Measurements from ENCODE around the gene KIR2DL3.
"Not testable (repeated sequence)": the region's sequence is repeated elsewhere in the genome, so short reads cannot be mapped to it uniquely, and the experiment has no call there.

Gene KIR2DL3

DNA sequence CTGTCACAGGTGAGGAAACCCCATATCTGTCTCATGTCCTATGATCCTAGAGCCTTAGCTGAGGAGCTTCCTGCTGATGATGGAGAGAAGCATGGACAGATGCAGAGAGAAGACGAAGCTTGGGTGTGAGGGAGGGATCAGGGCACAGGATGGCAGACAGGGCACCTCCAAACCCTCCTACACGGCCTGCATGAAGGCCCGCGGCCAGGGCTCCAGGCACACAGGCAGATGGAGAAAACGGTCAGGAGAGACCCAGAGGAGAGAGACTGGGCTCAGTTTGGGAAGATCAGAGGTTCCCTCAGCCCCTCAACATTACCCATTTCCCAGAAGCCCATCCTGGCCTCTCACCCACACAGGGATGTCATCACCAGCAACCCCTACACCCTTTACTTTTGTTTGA is 5.8 kb downstream of the KIR2DL3 start:
- not testable (repeated sequence) for DNase-seq

DNA sequence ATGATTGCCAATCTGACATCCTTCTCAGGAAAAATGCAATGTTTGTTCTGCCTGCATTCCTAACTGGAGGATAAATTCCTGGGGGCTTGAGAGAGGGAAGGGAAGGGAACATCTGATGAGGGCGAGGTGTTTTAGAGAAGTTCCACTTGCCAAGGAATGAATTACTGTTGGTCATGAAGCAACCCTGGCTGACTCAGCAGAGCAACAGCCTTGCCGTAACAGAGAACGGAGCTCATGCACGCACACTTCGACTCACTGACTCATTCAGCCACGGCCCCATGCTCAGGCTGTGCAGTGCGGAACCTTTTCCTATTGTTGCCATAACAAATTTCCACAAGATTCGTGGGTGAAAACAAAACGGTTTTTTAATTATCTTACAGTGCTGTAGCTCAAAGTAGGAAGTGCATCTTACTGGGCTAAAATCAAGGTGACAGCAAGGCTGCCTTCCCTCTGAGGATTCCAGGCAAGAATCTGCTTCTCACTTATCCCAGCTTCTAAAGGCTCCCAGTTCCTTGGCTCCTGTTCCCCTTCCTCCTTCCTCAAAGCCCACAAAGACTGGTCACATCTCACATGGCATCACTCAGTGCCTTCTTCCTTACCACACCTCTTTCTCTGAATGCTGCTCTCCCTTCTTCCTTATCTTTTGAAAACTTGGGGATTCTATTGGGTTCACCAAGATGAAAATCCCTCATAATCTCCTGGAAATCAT is 9.5 kb downstream of the KIR2DL3 start:
- peak; percentile 12 for DNase-seq

DNA sequence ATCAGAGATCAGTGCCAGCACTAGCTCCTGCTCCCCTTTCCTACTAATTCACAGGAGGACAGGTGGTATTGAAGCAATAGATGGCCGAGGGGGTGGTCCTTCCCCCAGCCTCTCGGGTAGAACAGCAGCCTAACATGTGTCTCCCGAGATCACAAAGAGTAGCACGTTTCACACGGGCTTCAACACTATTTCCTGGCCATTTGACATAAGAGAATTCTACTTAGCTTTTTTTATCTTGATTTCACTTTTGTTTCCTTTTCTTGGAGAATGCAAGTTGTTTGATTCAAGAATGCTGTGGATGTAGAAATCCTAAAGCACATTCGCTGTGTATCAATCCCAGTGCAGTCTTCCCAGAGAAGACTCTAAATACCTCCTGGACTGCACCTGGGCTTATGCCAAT is 12.0 kb downstream of the KIR2DL3 start:
- not testable (repeated sequence) for DNase-seq

DNA sequence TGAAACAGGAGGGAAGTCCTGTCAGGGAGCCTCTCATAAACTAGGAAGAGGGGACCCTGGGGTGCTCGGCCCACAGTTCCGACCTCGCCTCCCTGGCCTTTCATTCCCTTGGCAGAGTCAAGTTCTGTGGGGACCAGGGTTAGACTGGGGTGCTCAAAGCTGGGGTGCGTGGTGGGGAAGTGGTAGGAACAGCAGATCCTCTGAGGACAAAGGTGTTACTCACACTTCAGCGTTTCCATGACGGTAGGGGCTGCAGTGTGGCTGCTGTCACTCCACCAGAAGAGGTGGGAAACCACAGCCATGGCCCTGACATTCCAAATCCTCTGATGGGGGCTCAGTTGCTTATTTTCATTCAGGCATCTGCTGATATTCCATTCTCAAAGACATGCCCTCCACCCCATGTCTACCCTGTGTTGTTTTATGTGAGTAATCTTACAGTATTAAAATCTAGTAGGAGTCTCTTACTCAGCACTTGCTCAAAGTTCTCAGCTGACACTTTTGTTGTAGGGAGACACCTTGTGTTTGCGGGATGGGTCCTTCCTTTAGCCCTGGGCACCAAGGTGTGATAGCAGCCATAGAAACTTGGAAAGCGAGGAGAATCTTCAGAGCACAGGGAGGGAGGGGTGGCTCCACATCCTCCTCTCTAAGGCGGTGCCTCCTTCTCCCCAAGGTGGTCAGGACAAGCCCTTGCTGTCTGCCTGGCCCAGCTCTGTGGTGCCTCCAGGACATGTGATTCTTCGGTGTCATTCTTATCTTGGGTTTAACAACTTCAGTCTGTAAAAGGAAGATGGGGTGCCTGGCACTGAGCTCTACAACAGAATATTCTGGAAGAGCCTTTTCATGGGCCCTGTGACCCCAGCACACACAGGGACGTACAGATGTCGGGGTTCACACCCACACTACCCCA is 18.1 kb downstream of the KIR2DL3 start:
- DNase-seq, result not testable (repeated sequence)

DNA sequence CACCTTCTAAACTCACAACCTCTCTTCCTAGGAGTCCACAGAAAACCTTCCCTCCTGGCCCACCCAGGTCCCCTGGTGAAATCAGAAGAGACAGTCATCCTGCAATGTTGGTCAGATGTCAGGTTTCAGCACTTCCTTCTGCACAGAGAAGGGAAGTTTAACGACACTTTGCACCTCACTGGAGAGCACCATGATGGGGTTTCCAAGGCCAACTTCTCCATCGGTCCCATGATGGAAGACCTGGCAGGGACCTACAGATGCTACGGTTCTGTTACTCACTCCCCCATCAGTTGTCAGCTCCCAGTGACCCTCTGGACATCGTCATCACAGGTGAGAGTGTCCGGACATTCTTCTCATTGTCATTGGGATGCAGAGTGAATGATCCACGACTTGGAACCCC is 20.3 kb downstream of the KIR2DL3 start:
- DNase-seq, result not testable (repeated sequence)

DNA sequence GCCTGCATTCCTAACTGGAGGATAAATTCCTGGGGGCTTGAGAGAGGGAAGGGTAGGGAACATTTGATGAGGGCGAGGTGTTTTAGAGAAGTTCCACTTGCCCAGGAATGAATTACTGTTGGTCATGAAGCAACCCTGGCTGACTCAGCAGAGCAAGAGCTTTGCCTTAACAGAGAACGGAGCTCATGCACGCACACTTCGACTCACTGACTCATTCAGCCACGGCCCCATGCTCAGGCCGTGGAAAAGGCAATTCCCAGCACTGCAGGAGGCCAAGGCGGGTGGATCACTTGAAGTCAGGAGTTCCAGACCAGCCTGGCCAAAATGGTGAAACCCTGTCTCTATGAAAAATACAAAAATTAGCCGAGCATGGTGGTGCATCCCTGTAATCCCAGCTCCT is 25.9 kb downstream of the KIR2DL3 start:
- DNase-seq, result not testable (repeated sequence)

DNA sequence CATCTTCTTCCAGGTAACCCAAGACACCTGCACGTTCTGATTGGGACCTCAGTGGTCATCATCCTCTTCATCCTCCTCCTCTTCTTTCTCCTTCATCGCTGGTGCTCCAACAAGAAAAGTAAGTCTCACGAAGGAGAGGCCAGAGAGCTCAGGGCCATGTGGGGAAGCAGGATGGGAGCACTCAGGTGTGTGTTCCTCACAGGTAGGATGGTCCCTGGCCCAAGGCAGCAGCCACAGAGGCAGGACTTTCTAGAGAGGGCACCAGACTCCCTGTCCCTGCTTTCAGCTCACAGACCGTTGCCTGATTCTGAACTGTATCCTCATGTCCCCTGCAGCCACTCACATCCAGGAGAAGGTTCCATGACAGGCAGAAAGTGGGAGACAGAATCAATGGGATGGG is 28.2 kb downstream of the KIR2DL3 start:
- DNase-seq, result not testable (repeated sequence)

DNA sequence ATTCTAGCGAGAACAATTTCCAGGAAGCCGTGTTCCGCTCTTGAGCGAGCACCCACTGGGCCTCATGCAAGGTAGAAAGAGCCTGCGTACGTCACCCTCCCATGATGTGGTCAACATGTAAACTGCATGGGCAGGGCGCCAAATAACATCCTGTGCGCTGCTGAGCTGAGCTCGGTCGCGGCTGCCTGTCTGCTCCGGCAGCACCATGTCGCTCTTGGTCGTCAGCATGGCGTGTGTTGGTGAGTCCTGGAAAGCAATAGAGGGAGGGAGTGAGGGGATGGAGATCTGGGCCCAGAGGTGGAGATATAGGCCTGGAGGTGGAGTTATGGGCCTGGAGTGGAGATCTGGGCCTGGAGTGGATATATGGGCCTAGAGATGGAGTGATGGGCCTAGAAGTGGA is 31.3 kb downstream of the KIR2DL3 start, which contains the start of gene KIR2DL1:
TSS of gene KIR2DL1 (plus strand) at position 148 of the 400 bp plus-strand sequence. CDS start at position 206, 58 bp downstream.
- DNase-seq, result not testable (repeated sequence)

DNA sequence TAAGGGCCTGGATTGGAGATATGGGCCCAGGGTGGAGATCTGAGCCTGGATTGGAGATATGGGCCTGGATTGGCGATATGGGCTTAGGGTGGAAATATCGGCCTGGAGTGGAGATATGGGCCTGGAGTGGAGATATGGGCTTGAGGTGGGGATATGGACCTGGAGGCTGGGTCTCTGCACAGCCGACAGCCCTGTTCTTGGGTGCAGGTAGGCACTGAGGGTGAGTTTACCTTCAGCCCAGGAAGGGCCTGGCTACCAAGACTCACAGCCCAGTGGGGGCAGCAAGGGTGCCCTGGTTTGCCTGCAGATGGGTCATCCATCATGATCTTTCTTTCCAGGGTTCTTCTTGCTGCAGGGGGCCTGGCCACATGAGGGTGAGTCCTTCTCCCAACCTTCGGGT is 32.2 kb downstream of the KIR2DL3 start:
- not testable (repeated sequence) for DNase-seq

DNA sequence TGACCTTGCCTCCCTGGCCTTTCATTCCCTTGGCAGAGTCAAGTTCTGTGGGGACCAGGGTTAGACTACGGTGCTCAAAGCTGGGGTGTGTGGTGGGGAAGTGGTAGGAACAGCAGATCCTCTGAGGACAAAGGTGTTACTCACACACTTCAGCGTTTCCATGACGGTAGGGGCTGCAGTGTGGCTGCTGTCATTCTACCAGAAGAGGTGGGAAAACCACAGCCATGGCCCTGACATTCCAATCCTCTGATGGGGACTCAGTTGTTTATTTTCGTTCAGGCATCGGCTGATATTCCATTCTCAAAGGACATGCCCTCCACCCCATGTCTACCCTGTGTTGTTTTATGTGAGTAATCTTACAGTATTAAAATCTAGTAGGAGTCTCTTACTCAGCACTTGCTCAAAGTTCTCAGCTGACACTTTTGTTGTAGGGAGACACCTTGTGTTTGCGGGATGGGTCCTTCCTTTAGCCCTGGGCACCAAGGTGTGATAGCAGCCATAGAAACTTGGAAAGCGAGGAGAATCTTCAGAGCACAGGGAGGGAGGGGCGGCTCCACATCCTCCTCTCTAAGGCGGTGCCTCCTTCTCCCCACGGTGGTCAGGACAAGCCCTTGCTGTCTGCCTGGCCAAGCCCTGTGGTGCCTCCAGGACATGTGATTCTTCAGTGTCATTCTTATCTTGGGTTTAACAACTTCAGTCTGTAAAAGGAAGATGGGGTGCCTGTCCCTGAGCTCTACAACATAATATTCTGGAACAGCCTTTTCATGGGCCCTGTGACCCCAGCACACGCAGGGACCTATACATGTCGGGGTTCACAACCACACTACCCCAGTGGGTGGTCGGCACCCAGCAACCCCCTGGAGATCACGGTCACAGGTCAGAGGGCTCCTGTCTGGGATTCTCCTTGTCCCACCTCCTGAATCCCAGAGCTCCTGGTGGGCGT is 33.0 kb downstream of the KIR2DL3 start:
- not testable (repeated sequence) for DNase-seq

DNA sequence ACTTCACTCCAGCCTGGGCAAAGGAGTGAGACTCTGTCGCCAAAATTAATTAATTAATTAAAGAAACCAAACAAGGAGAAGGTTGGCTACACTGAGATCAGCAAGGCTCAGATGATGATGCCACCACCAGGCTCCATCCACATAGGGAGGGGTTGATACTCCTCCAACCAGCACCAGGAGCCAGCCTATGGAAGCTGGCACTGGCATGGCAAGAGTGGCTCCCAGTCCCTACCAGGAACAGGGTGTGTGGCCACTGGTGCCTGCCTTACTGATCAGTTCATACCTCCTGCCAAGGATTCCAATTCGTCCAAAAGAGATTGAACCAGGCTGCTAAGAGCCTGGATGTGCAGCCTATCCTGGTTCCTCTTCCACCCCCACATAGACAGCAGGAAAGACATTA is 34.4 kb downstream of the KIR2DL3 start:
- DNase-seq, result not testable (repeated sequence)

DNA sequence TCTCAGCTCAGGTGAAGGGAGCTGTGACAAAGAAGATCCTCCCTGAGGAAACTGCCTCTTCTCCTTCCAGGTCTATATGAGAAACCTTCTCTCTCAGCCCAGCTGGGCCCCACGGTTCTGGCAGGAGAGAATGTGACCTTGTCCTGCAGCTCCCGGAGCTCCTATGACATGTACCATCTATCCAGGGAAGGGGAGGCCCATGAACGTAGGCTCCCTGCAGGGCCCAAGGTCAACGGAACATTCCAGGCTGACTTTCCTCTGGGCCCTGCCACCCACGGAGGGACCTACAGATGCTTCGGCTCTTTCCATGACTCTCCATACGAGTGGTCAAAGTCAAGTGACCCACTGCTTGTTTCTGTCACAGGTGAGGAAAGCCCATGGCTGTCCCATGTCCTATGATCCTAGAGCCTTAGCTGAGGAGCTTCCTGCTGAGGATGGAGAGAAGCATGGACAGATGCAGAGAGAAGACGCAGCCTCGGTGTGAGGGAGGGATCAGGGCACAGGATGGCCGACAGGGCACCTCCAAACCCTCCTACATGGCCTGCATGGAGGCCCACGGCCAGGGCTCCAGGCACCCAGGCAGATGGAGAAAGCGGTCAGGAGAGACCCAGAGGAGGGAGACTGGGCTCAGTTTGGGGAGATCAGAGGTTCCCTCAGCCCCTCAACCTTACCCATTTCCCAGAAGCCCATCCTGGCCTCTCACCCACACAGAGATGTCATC is 36.9 kb downstream of the KIR2DL3 start:
- not testable (repeated sequence) for DNase-seq

DNA sequence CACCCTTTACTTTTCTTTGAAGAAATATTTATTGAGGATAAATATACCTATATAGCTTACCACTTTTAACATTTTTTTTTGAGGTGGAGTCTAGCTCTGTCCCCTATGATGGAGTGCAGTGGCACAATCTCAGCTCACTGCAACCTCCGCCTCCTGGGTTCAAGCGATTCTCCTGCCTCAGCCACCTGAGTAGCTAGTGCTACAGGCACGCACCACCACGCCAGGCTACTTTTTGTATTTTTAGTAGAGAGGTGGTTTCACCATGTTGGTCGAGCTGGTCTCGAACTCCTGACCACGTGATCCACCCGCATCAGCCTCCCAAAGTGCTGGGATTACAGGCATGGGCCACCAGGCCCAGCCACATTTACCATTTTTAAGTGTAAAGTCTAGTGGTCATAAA is 37.5 kb downstream of the KIR2DL3 start:
- DNase-seq, result not testable (repeated sequence)

DNA sequence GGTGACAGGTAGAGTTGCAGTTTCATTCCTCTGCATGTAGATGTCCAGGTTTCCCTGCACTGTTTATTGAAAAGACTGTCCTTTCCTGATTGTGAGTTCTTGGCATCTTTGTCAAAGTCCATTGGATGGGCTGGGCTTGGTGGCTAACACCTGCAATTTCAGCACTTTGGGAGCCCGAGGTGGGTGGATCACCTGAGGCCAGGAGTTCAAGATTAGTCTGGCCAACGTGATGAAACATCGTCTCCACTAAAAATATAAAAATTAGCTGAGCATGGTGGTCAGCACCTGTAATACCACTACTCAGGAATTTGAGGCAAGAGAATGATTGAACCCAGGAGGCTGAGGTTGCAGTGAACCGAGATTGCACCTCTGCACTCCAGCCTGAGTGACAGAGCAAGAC is 39.5 kb downstream of the KIR2DL3 start:
- not testable (repeated sequence) for DNase-seq

DNA sequence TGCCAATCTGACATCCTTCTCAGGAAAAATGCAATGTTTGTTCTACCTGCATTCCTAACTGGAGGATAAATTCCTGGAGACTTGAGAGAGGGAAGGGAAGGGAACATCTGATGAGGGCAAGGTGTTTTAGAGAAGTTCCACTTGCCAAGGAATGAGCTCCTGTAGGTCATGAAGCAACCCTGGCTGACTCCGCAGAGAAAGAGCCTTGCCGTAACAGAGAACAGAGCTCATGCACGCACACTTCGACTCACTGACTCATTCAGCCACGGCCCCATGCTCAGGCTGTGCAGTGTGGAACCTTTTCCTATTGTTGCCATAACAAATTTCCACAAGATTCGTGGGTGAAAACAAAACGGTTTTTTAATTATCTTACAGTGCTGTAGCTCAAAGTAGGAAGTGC is 40.6 kb downstream of the KIR2DL3 start:
- not testable (repeated sequence) for DNase-seq

DNA sequence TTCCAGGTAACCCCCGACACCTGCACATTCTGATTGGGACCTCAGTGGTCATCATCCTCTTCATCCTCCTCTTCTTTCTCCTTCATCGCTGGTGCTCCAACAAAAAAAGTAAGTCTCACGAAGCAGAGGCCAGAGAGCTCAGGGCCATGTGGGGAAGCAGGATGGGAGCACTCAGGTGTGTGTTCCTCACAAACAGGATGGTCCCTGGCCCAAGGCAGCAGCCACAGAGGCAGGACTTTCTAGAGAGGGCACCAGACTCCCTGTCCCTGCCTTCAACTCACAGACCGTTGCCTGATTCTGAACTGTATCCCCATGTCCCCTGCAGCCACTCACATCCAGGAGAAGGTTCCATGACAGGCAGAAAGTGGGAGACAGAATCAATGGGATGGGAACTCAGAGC is 44.6 kb downstream of the KIR2DL3 start:
- DNase-seq, result not testable (repeated sequence)

DNA sequence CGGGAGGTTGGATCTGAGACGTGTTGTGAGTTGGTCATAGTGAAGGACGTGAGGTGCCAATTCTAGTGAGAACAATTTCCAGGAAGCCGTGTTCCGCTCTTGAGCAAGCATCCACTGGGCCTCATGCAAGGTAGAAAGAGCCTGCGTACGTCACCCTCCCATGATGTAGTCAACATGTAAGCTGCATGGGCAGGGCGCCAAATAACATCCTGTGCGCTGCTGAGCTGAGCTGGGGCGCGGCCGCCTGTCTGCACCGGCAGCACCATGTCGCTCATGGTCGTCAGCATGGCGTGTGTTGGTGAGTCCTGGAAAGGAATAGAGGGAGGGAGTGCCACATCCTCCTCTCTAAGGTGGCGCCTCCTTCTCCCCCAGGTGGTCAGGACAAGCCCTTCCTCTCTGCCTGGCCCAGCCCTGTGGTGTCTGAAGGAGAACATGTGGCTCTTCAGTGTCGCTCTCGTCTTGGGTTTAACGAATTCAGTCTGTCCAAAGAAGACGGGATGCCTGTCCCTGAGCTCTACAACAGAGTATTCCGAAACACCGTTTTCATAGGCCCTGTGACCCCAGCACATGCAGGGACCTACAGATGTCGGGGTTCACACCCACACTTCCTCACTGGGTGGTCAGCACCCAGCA is 47.9 kb downstream of the KIR2DL3 start:
- DNase-seq, result not testable (repeated sequence)

DNA sequence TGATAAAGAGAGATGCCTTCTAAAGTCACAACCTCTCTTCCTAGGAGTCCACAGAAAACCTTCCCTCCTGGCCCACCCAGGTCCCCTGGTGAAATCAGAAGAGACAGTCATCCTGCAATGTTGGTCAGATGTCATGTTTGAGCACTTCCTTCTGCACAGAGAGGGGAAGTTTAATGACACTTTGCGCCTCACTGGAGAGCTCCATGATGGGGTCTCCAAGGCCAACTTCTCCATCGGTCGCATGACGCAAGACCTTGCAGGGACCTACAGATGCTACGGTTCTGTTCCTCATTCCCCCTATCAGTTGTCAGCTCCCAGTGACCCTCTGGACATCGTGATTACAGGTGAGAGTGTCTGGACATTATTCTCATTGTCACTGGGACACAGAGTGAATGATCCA is 49.8 kb downstream of the KIR2DL3 start:
- DNase-seq, result not testable (repeated sequence)

DNA sequence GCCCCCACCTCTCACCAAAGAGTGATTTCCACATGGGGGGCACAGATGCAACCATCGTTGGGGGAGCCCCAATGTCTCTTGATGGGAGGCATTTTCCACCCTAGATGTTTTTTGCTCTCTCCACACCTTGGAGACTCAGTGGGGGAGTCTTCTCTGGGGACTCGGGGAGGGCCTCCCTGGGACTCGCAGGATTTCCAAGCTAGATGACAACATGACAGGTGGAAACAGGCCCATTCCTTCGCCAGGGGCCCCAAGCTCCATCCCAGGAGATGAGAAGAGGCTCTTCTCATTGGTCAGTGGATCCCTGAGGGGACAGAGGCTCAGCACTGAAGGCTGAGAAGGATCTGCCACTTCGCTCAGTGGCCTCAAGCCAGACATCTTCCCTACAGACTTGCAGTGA is 52.4 kb downstream of the KIR2DL3 start:
- DNase-seq, result no peak

DNA sequence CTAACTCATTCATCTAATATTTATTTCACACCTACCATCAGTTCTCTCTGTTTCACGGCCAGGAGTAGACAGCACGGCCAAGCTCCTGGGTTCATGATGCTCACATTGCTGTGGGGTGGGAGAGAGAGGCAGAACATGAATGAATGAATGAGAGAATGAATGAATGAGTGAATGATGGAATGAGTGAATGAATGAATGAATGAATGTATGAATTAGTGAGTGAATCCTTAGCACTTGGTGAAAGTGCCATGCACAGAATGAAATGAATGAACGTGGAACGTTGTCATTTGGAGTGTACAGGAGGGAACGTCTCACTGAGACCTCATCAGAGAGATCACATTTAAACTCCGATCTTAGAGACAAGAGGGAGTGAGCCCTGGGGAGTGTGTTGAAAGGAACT is 53.2 kb downstream of the KIR2DL3 start:
- DNase-seq, result no peak

DNA sequence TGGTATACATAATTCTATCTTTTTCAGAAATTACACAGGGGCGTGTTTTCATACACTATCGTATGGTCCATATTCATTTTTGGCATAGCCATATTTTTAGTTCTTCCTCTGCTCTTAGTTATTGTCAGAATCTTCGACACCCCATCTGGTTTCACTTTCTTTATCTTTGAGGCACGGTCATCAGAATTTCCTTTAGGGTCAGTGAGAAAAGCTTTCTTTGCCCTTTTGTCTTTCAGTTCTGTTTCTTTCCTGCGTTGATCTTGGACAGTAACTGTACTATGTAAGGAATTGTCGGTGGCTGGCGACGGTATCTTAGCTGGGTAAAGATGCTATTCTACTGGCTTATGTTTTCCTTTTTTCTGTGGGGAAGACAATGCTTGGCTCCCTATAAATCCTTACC is 54.5 kb downstream of the KIR2DL3 start:
- DNase-seq, result no peak

Data from GOT3 (cell line).